Caco-2 (cell line): ENCODE measurements around the gene MICU1. TPM values are rescaled to one million over a fixed set of nuclear protein-coding genes. Genes with fewer than 3 reads are reported as not detected.

Source experiments
- BruUV-seq: library from RNA; stranded (reverse); fragments of 400-500 nt; replicated peaks from 2 replicates; lab custom pipeline; 2021; lab: Mats Ljungman, UMichigan
- CTCF ChIA-PET: fragments of 300-600 bp; sonication (Branson Sonifier 250); formaldehyde crosslinking; loops from one replicate; lab custom pipeline; 2022; ENCODE audit warnings: antibody characterized with exemption; lab: Charles Lee
- POLR2A ChIA-PET: fragments of 300-600 bp; sonication (Branson Sonifier 250); formaldehyde crosslinking; loops from one replicate; lab custom pipeline; 2022; ENCODE audit warnings: antibody characterized with exemption; lab: Charles Lee
- DNase-seq, 2 experiments: peaks; one replicate each; pipeline versions ENCODE4 v3.0.0 to v3.0.0-alpha.2; 2020 to 2022
- H3K27me3 ChIP-seq: replicated peaks from 2 replicates; pipeline ENCODE4 v1.6.0; 2011; ENCODE audit warnings: low read length; ENCODE audit not compliant: control insufficient read depth, insufficient read depth
- H3K36me3 ChIP-seq: 2 replicates; pipeline ENCODE4 v1.5.1; 2011; ENCODE audit warnings: low read length; ENCODE audit not compliant: control insufficient read depth, insufficient read depth
- H3K4me1 ChIP-seq: fragments of 250-450 bp; sonication (Bioruptor Pico); 2 replicates; pipeline ENCODE4 v1.5.1; 2020; ENCODE audit warnings: mild to moderate bottlenecking
- H3K4me3 ChIP-seq: 2 replicates; pipeline ENCODE4 v1.5.1; 2011; ENCODE audit warnings: low read depth, mild to moderate bottlenecking, control low read depth, low read length
- H3K9me3 ChIP-seq: fragments of 250-450 bp; sonication (Bioruptor Pico); 2 replicates; pipeline ENCODE4 v1.5.1; 2020; ENCODE audit warnings: mild to moderate bottlenecking, moderate library complexity
- H3K27ac Mint-ChIP-seq: one replicate; pipeline ENCODE4 v1.8.0; 2022; ENCODE audit warnings: mixed read lengths; ENCODE audit not compliant: unreplicated experiment
- H3K27me3 Mint-ChIP-seq: one replicate; pipeline ENCODE4 v1.8.0; 2022; ENCODE audit warnings: mixed read lengths; ENCODE audit not compliant: insufficient read depth, unreplicated experiment
- H3K36me3 Mint-ChIP-seq: one replicate; pipeline ENCODE4 v1.8.0; 2022; ENCODE audit warnings: mild to moderate bottlenecking, mixed read lengths; ENCODE audit not compliant: insufficient read depth, unreplicated experiment
- H3K4me1 Mint-ChIP-seq: one replicate; pipeline ENCODE4 v1.8.0; 2022; ENCODE audit warnings: low read depth, mixed read lengths; ENCODE audit not compliant: unreplicated experiment
- H3K4me3 Mint-ChIP-seq: one replicate; pipeline ENCODE4 v1.8.0; 2022; ENCODE audit warnings: mild to moderate bottlenecking, moderate library complexity, mixed read lengths; ENCODE audit not compliant: unreplicated experiment
- H3K9me3 Mint-ChIP-seq: one replicate; pipeline ENCODE4 v1.8.0; 2022; ENCODE audit warnings: mixed read lengths; ENCODE audit not compliant: unreplicated experiment
- intact Hi-C: fragments of 100-400 bp; cut with micrococcal nuclease; formaldehyde crosslinking; loops from one replicate; pipeline ENCODE4 v1.10.0; 2022; ENCODE audit not compliant: unreplicated experiment
- total RNA-seq: library from RNA; stranded (reverse); gene quantifications from 2 replicates; pipeline ENCODE4 v1.2.3, GENCODE V29; 2022
- TF ChIP-seq, protein P1 (sequence below), 2 experiments: fragments of 200-600 bp in 1 of 2; IDR thresholded peaks; 1 replicate in 1 of 2; 2 replicates in 1 of 2; pipeline versions ENCODE4 v1.5.1 to v1.8.0; 2011 to 2022; ENCODE audit warnings: antibody characterized with exemption in 1 of 2, control low read depth in 1 of 2, inconsistent platforms in 1 of 2, low read depth in 1 of 2, low read length in 1 of 2, mild to moderate bottlenecking in 1 of 2, moderate library complexity in 1 of 2; ENCODE audit not compliant: insufficient read depth in 1 of 2, severe bottlenecking in 1 of 2, unreplicated experiment in 1 of 2

MICU1 gene
- total RNA-seq, 1 experiment from 2014 or later: 83.2 TPM

DNA sequence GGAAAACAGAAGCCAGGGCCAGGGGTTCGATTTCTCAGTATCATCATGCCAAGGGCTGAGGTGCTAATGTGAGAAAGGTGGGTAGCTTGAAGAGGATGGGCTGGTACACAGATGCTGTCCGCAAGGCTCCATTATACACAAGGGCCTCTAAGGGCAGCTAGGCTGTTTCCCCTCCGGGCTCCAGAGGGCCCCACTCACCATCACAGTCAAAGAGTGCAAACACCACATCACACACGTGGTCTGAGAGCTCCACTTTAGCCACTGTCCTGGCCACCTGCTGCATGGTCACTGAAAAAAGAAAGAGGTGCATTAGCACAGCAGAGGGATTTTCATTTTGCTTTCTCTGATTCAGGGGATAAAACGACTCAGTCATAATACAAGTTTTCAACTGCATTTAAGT, 250.3 kb downstream of the MICU1 start:
- intact Hi-C loops: loop anchor here (1.0 to 5.0 kb wide), 3 partner anchors 192 to 687 kb away; no protein-coding TSS in a partner anchor
- H3K4me3 Mint-ChIP-seq: no peak overlapping the region
- BruUV-seq: no TSS peak
- peaks cover 5% of the 10 kb centered on the region for H3K36me3 Mint-ChIP-seq
- CTCF ChIA-PET: interaction anchor here (0.6 to 3.6 kb wide), 15 partner anchors 9 to 1068 kb away, joined by 3 to 27 read pairs (median 3); partner anchors contain the start of gene MCU
- H3K27ac Mint-ChIP-seq: no peak overlapping the region
- H3K4me1 ChIP-seq: no peaks in the 10 kb centered on the region
- no peaks in the 10 kb centered on the region for H3K27me3 ChIP-seq
- POLR2A ChIA-PET: interaction anchor here (0.6 to 1.4 kb wide), 2 partner anchors 16 to 316 kb away, joined by 3 to 8 read pairs; partner anchors contain the start of gene MCU
- TF ChIP-seq, protein P1, sequence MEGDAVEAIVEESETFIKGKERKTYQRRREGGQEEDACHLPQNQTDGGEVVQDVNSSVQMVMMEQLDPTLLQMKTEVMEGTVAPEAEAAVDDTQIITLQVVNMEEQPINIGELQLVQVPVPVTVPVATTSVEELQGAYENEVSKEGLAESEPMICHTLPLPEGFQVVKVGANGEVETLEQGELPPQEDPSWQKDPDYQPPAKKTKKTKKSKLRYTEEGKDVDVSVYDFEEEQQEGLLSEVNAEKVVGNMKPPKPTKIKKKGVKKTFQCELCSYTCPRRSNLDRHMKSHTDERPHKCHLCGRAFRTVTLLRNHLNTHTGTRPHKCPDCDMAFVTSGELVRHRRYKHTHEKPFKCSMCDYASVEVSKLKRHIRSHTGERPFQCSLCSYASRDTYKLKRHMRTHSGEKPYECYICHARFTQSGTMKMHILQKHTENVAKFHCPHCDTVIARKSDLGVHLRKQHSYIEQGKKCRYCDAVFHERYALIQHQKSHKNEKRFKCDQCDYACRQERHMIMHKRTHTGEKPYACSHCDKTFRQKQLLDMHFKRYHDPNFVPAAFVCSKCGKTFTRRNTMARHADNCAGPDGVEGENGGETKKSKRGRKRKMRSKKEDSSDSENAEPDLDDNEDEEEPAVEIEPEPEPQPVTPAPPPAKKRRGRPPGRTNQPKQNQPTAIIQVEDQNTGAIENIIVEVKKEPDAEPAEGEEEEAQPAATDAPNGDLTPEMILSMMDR (IDR thresholded peaks at IDR 0.05; ENCODE audit: insufficient read depth in 1 of 2, low read depth in 1 of 2, low read length in 1 of 2, severe bottlenecking in 1 of 2, unreplicated experiment in 1 of 2): peak; percentile 22 to 62
- H3K27me3 Mint-ChIP-seq: no peaks in the 10 kb centered on the region
- peak in 1 of 2 experiments; percentile 60 for DNase-seq
- H3K4me1 Mint-ChIP-seq: no peaks in the 10 kb centered on the region
- no peak overlapping the region for H3K4me3 ChIP-seq
- H3K36me3 ChIP-seq: no peaks in the 10 kb centered on the region
- H3K9me3 Mint-ChIP-seq: no peaks in the 10 kb centered on the region
- no peaks in the 10 kb centered on the region for H3K9me3 ChIP-seq

GRCh38 chr10:72375173-72375572, 250.7 kb downstream of the MICU1 start:
- Mint-ChIP-seq H3K4me1 (no peaks in the 10 kb centered on the region), H3K27me3 (no peaks in the 10 kb centered on the region), H3K27ac (no peak overlapping the region), H3K4me3 (no peak overlapping the region), H3K9me3 (no peaks in the 10 kb centered on the region), H3K36me3 (peaks cover 5% of the 10 kb centered on the region)
- DNase-seq: peak in 1 of 2 experiments; percentile 42
- Histone ChIP-seq H3K4me1 (no peaks in the 10 kb centered on the region), H3K9me3 (no peaks in the 10 kb centered on the region), H3K36me3 (no peaks in the 10 kb centered on the region), H3K4me3 (no peak overlapping the region), H3K27me3 (no peaks in the 10 kb centered on the region)
- no TSS peak for BruUV-seq
- intact Hi-C loops: loop anchor here (1.0 to 5.0 kb wide), 3 partner anchors 192 to 687 kb away; no protein-coding TSS in a partner anchor
- TF ChIP-seq, protein P1 (IDR thresholded peaks at IDR 0.05; ENCODE audit: insufficient read depth in 1 of 2, low read depth in 1 of 2, low read length in 1 of 2, severe bottlenecking in 1 of 2, unreplicated experiment in 1 of 2): peak in 1 of 2 experiments; percentile 26
- POLR2A ChIA-PET: interaction anchor here (0.6 to 1.4 kb wide), 2 partner anchors 16 to 317 kb away, joined by 3 to 8 read pairs; partner anchors contain the start of gene MCU
- CTCF ChIA-PET: interaction anchor here (0.6 to 3.6 kb wide), 14 partner anchors 10 to 1069 kb away, joined by 3 to 27 read pairs (median 4); partner anchors contain the start of gene MCU

DNA sequence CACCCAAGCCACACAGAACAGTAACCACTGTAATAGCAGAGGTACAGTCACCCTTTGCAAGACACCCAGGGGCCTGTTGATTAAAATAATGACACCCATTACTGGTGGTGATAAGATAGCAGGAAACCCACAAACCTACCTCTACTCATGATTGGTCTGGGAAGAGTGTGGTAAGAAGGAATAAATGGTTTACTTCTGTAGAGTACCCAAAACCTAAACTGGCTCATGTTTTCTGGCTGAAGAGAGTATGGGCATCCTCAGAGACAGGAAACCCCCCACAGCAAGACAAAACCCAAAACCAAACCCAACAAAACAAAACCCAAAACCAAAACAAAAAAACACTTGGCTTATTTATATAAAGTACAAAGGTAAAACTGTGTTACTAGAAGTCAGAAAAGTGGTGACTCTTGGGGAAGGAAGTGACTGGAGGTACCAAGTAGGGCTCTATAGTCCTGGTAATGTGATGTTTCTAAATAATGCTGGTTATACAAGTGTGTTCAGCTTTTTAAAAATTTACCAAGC, 255.6 kb downstream of the MICU1 start:
- intact Hi-C loops: no loop called here

More for the DNA sequence above, 255.6 kb downstream of the MICU1 start:
- H3K4me3 Mint-ChIP-seq: no peak overlapping the region
- Histone ChIP-seq H3K27me3 (no peaks in the 10 kb centered on the region), H3K4me1 (no peaks in the 10 kb centered on the region), H3K36me3 (0 out of 2 replicates have a peak, but pooled peaks cover 2% of the 10 kb centered on the region), H3K4me3 (no peak overlapping the region), H3K9me3 (no peaks in the 10 kb centered on the region)
- H3K9me3 Mint-ChIP-seq: no peaks in the 10 kb centered on the region
- H3K4me1 Mint-ChIP-seq: no peaks in the 10 kb centered on the region
- POLR2A ChIA-PET: no interaction called here
- no peak overlapping the region for H3K27ac Mint-ChIP-seq
- TF ChIP-seq, protein P1 (IDR thresholded peaks at IDR 0.05; ENCODE audit: insufficient read depth in 1 of 2, low read depth in 1 of 2, low read length in 1 of 2, severe bottlenecking in 1 of 2, unreplicated experiment in 1 of 2): no peak
- no TSS peak for BruUV-seq
- CTCF ChIA-PET: no interaction called here
- H3K27me3 Mint-ChIP-seq: no peaks in the 10 kb centered on the region
- DNase-seq: no peak
- H3K36me3 Mint-ChIP-seq: peaks cover 20% of the 10 kb centered on the region
